Measurements from ENCODE around the gene PASK. TPM values are rescaled to one million over a fixed set of nuclear protein-coding genes. Genes with fewer than 3 reads are reported as not detected.
A peak's percentile ranks its signal among the peaks of the same experiment; 100 is the strongest.

Gene PASK
- total RNA-seq, 4 donors from 2014 or later = 3.4 to 8.9 (median 5.6) TPM

GRCh38 chr2:241066171-241066892, 82.9 kb downstream of the PASK start:
- Histone ChIP-seq H3K4me1 (peaks cover 10 to 35% (median 17%) of the 10 kb centered on the region in 3 donors), H3K4me3 (no peak overlapping the region), H3K36me3 (peaks cover 0 to 61% (median 0%) of the 10 kb centered on the region in 3 donors), H3K9me3 (no peaks in the 10 kb centered on the region), H3K27ac (no peak overlapping the region), H3K27me3 (peaks cover 0 to 13% (median 0%) of the 10 kb centered on the region in 4 donors)
- WGBS, 2 donors = 89 to 90% methylated on average over 13 to 16 of the region's 21 CpGs
- intact Hi-C loops (cut with DNase I) = no loop called here
- no peak for DNase-seq
- no peak for TF ChIP-seq POLR2A (IDR thresholded peaks at IDR 0.05)
- TF ChIP-seq CTCF (IDR thresholded peaks at IDR 0.05) = no peak

DNA sequence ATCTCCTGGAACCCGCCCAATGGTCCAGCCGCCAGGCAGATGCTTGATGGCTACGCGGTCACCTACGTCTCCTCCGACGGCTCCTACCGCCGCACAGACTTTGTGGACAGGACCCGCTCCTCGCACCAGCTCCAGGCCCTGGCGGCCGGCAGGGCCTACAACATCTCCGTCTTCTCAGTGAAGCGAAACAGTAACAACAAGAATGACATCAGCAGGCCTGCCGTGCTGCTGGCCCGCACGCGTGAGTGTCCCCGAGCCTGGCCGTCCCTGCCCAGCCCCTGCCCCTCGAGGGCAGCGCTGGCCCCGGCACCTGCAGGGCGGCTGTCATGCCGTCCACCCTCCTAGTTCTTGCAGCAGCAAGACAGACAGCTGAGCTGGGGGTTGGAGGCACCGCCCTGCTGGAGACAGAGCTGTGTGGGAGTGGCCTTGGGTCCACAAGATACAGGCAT, 83.9 kb downstream of the PASK start:
- TF ChIP-seq CTCF (IDR thresholded peaks at IDR 0.05) (no peak), POLR2A (IDR thresholded peaks at IDR 0.05) (no peak)
- no peak for DNase-seq
- H3K36me3 ChIP-seq = peaks cover 0 to 51% (median 0%) of the 10 kb centered on the region in 3 donors
- H3K27ac ChIP-seq = no peak overlapping the region
- H3K27me3 ChIP-seq = peaks cover 0 to 13% (median 0%) of the 10 kb centered on the region in 4 donors
- H3K9me3 ChIP-seq = no peaks in the 10 kb centered on the region
- peaks cover 10 to 44% (median 17%) of the 10 kb centered on the region in 3 donors for H3K4me1 ChIP-seq
- 83 to 93% methylated on average over 1 to 2 of the region's 27 CpGs for WGBS, 2 donors
- intact Hi-C loops (cut with DNase I) = no loop called here
- H3K4me3 ChIP-seq = no peak overlapping the region

GRCh38 chr2:241064802-241065354, 84.4 kb downstream of the PASK start:
- H3K9me3 ChIP-seq = no peaks in the 10 kb centered on the region
- intact Hi-C loops (cut with DNase I) = no loop called here
- no peak overlapping the region for H3K4me3 ChIP-seq
- peak overlapping the region in 1 of 4 donors; percentile 87 for H3K27ac ChIP-seq
- no peak for TF ChIP-seq CTCF (IDR thresholded peaks at IDR 0.05)
- no peak for TF ChIP-seq POLR2A (IDR thresholded peaks at IDR 0.05)
- 83 to 93% methylated on average over 9 to 10 of the region's 23 CpGs for WGBS, 2 donors
- no peak for DNase-seq
- peaks cover 0 to 46% (median 0%) of the 10 kb centered on the region in 3 donors for H3K36me3 ChIP-seq
- H3K4me1 ChIP-seq = peaks cover 10 to 49% (median 17%) of the 10 kb centered on the region in 3 donors
- peaks cover 0 to 13% (median 0%) of the 10 kb centered on the region in 4 donors for H3K27me3 ChIP-seq

DNA sequence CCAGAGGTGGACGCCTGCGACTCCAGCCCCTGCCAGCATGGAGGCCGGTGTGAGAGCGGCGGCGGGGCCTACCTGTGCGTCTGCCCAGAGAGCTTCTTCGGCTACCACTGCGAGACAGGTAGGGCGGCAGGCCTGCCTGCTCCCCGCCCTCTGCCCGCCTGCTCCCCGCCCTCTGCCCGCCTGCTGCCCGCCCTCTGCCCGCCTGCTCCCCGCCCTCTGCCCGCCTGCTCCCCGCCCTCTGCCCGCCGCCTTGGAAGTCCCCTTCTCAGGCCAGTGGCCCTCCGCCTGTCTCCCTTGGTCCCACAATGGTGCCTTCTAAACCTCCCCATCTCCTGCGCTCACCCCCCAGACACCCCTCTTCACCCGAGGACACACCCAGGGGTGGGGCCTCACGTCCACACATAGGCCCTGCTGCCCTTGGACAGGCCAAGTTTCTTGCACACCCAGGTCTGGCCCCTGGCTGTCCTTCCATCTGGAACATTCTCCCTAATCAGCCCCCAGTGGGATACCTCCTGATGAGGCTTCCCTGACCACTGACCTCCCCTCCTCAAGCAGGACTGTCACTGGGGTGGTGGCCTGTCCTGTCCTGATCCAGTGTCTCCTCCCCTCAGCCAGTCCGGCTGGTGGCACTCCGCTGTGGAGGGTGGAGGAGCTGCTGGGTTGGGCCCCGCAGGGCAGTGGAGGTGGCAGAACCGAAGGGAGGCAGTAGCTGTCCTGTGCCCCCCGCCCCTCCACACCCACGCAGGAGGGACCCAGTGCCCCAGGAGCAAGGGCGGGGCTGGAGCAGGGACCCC, 85.1 kb downstream of the PASK start:
- peaks cover 10 to 51% (median 17%) of the 10 kb centered on the region in 3 donors for H3K4me1 ChIP-seq
- peaks cover 0 to 13% (median 0%) of the 10 kb centered on the region in 4 donors for H3K27me3 ChIP-seq
- peak overlapping the region; percentile 43 to 64 (median 55) for H3K4me3 ChIP-seq
- H3K36me3 ChIP-seq = peaks cover 0 to 40% (median 0%) of the 10 kb centered on the region in 3 donors
- TF ChIP-seq CTCF (IDR thresholded peaks at IDR 0.05) (no peak), POLR2A (IDR thresholded peaks at IDR 0.05) (peak in 1 of 4 donors; percentile 42)
- no peak for DNase-seq
- 22 to 45% methylated on average over 3 to 5 of the region's 32 CpGs for WGBS, 2 donors
- no peaks in the 10 kb centered on the region for H3K9me3 ChIP-seq
- intact Hi-C loops (cut with DNase I) = no loop called here
- peak overlapping the region; percentile 84 to 88 (median 86) for H3K27ac ChIP-seq
